GM21367 (cell line): ENCODE measurements around the gene FUT2.
A peak's percentile ranks its signal among the peaks of the same experiment; 100 is the strongest.
"Not testable (repeated sequence)": the region's sequence is repeated elsewhere in the genome, so short reads cannot be mapped to it uniquely, and the experiment has no call there.

Experiments used
- ATAC-seq: cut with Tn5 transposase; IDR thresholded peaks from one replicate; pipeline ENCODE4 v1.9.1; 2021; ENCODE audit not compliant: unreplicated experiment

The FUT2 gene

GRCh38 chr19:48698046-48698445 lies 2.3 kb downstream of the FUT2 start:
- no peak for ATAC-seq

GRCh38 chr19:48702701-48703100 lies 6.9 kb downstream of the FUT2 start:
- ATAC-seq = no peak

- no peak for ATAC-seq
Measured at GRCh38 chr19:48703316-48703715, 7.5 kb downstream of the FUT2 start.

- no peak for ATAC-seq
Measured at GRCh38 chr19:48705431-48705830, 9.7 kb downstream of the FUT2 start.

- no peak for ATAC-seq
Measured at GRCh38 chr19:48708471-48708870, 12.7 kb downstream of the FUT2 start.

- ATAC-seq = no peak
Measured at GRCh38 chr19:48711106-48711662, 15.4 kb downstream of the FUT2 start.

- no peak for ATAC-seq
Measured at GRCh38 chr19:48713041-48713863, 17.5 kb downstream of the FUT2 start.

GRCh38 chr19:48713864-48714755 lies 18.3 kb downstream of the FUT2 start:
- peak; percentile 80 for ATAC-seq

GRCh38 chr19:48714759-48715675 lies 19.2 kb downstream of the FUT2 start:
- ATAC-seq = no peak

- no peak for ATAC-seq
Measured at GRCh38 chr19:48715681-48716171, 20.0 kb downstream of the FUT2 start.

- no peak for ATAC-seq
Measured at GRCh38 chr19:48716562-48717291, 21.0 kb downstream of the FUT2 start.

GRCh38 chr19:48718106-48718505 lies 22.3 kb downstream of the FUT2 start:
- not testable (repeated sequence) for ATAC-seq

- no peak for ATAC-seq
Measured at GRCh38 chr19:48718711-48719231, 23.0 kb downstream of the FUT2 start.

GRCh38 chr19:48719263-48720171 lies 23.7 kb downstream of the FUT2 start, which contains the start of gene MAMSTR:
MAMSTR (minus strand) TSS chr19:48719725; CDS start chr19:48719031, 694 bp downstream.
- no peak for ATAC-seq

- ATAC-seq = no peak
Measured at GRCh38 chr19:48720251-48720612, 24.5 kb downstream of the FUT2 start.

GRCh38 chr19:48720613-48721296 lies 25.0 kb downstream of the FUT2 start:
- ATAC-seq = peak; percentile 75

- ATAC-seq = no peak
Measured at GRCh38 chr19:48722196-48722708, 26.5 kb downstream of the FUT2 start.
